Left cardiac atrium (tissue), 4 donors: ENCODE data around the gene HIGD1A. TPM values are rescaled to one million over a fixed set of nuclear protein-coding genes. Genes with fewer than 3 reads are reported as not detected.

Experiments used
- ATAC-seq, 2 donors: fragments of 200-7000 bp; cut with Tn5 transposase; one replicate each; pipeline ENCODE4 v1.9.1; 2020; ENCODE audit warnings: mild to moderate bottlenecking in 2 of 2, moderate library complexity in 2 of 2
- DNase-seq: peaks from one replicate; pipeline ENCODE4 v3.0.0-alpha.2; 2020
- intact Hi-C, 2 donors: fragments of 100-400 bp; cut with DNase I; formaldehyde crosslinking; loops; one replicate each; pipeline versions ENCODE4 v1.14.1 to v1.15.1; 2022 to 2023
- long read RNA-seq: library from polyadenylated mRNA; unstranded; transcript quantifications from one replicate; pipeline ENCODE4 v2.0.0, GENCODE V29; 2021
- total RNA-seq, 2 donors: library from RNA; stranded (reverse); fragmentation: NEBNext Ultra II Directional; extraction: Animal tissue kit (Norgen Biotek cat#: 25700); gene quantifications; one replicate each; pipeline ENCODE4 v1.2.1, GENCODE V29; 2021
- donor health status: DM: no; HTN: yes; CAD: no.
- donor health status: DM: no; HTN: yes; CAD: no; lungs with severe emphysema.
- donor health status: DM: yes; HTN: yes; CAD: no.
- donor health status: Dilated cardiomyopathy.

HIGD1A gene
- total RNA-seq: 100 to 1,000 TPM; 200 to 270 TPM
- long read RNA-seq, transcript HIGD1A-201 (4 exons, 1,373 nt): major isoform, 482 of 537 reads
- long read RNA-seq, partial matches to known transcripts: 31 of 537 reads
- long read RNA-seq, other reads (novel, unspliced or antisense): 15 of 537 reads

- DNase-seq: peak; percentile 96
- intact Hi-C loops: no loop called here
Observed at GRCh38 chr3:42804106-42804830, at the start of gene HIGD1A. TSS of gene HIGD1A (minus strand) at chr3:42804490. CDS start at chr3:42794253, 10,237 bp downstream.

GRCh38 chr3:42853739-42854302, 49.5 kb upstream of the HIGD1A start:
- ATAC-seq (no peak), DNase-seq (no peak)
- intact Hi-C loops: no loop called here

More at GRCh38 chr3:42804106-42804830, at the start of gene HIGD1A:
- ATAC-seq: peak; percentile 99 to 100

GRCh38 chr3:42853056-42853455, 48.8 kb upstream of the HIGD1A start:
- intact Hi-C loops: no loop called here
- DNase-seq (no peak), ATAC-seq (no peak)

GRCh38 chr3:42852441-42852840, 48.2 kb upstream of the HIGD1A start:
- ATAC-seq (peak; percentile 62 to 67), DNase-seq (no peak)
- intact Hi-C loops: no loop called here

- no peak for DNase-seq
- ATAC-seq: peak in 1 of 2 donors; percentile 18
- intact Hi-C loops: no loop called here
Observed at GRCh38 chr3:42851228-42851834, 47.0 kb upstream of the HIGD1A start.

GRCh38 chr3:42850263-42850662, 46.0 kb upstream of the HIGD1A start:
- ATAC-seq (no peak), DNase-seq (no peak)
- intact Hi-C loops: no loop called here

- intact Hi-C loops: no loop called here
- DNase-seq (no peak), ATAC-seq (no peak)
Observed at GRCh38 chr3:42849017-42849416, 44.7 kb upstream of the HIGD1A start.

- no peak for ATAC-seq
- intact Hi-C loops: no loop called here
- no peak for DNase-seq
Observed at GRCh38 chr3:42847731-42848130, 43.4 kb upstream of the HIGD1A start.

- DNase-seq (no peak), ATAC-seq (peak; percentile 50 to 64)
- intact Hi-C loops: no loop called here
Observed at GRCh38 chr3:42846685-42847522, 42.6 kb upstream of the HIGD1A start.

GRCh38 chr3:42844815-42845214, 40.5 kb upstream of the HIGD1A start:
- DNase-seq: no peak
- intact Hi-C loops: no loop called here
- no peak for ATAC-seq

GRCh38 chr3:42844412-42844713, 40.1 kb upstream of the HIGD1A start:
- intact Hi-C loops: no loop called here
- ATAC-seq (no peak), DNase-seq (no peak)

GRCh38 chr3:42843713-42844411, 39.6 kb upstream of the HIGD1A start:
- peak; percentile 27 to 33 for ATAC-seq

GRCh38 chr3:42841332-42841731, 37.0 kb upstream of the HIGD1A start:
- ATAC-seq: peak in 1 of 2 donors; percentile 41
- intact Hi-C loops: no loop called here
- no peak for DNase-seq

More at GRCh38 chr3:42843713-42844411, 39.6 kb upstream of the HIGD1A start:
- peak; percentile 40 for DNase-seq
- intact Hi-C loops: no loop called here

GRCh38 chr3:42839616-42840015, 35.3 kb upstream of the HIGD1A start:
- intact Hi-C loops: loop anchor here in 1 of 2 donors (2.0 kb wide), 1 partner anchor 59 kb away; no protein-coding TSS in a partner anchor
- ATAC-seq: peak; percentile 85 to 87
- DNase-seq: no peak

GRCh38 chr3:42838571-42838970, 34.3 kb upstream of the HIGD1A start:
- DNase-seq (no peak), ATAC-seq (no peak)
- intact Hi-C loops: loop anchor here in 1 of 2 donors (2.0 kb wide), 1 partner anchor 58 kb away; no protein-coding TSS in a partner anchor

GRCh38 chr3:42836150-42837123, 32.1 kb upstream of the HIGD1A start:
- intact Hi-C loops: no loop called here
- ATAC-seq (peak in 1 of 2 donors; percentile 33), DNase-seq (no peak)

GRCh38 chr3:42831321-42831713, 27.0 kb upstream of the HIGD1A start:
- ATAC-seq: peak; percentile 69 to 80
- peak; percentile 73 for DNase-seq
- intact Hi-C loops: loop anchor here (1.0 to 5.0 kb wide), 2 partner anchors 50 to 51 kb away; no protein-coding TSS in a partner anchor
